Endothelial cell of umbilical vein (primary cell): ENCODE results near the gene CSE1L. TPM values are rescaled to one million over a fixed set of nuclear protein-coding genes. Genes with fewer than 3 reads are reported as not detected.

ENCODE experiments used
- BruUV-seq: library from RNA; stranded (reverse); fragments of 400-500 nt; replicated peaks from 2 replicates; lab custom pipeline; 2021; lab: Mats Ljungman, UMichigan
- CTCF ChIA-PET: fragments of 300-600, 350-600 bp; sonication (Branson Sonifier 250); formaldehyde crosslinking; loops from one replicate; lab custom pipeline; 2021; ENCODE audit warnings: antibody characterized with exemption, inconsistent platforms; lab: Charles Lee
- POLR2A ChIA-PET: fragments of 300-600, 350-600 bp; sonication (Branson Sonifier 250); formaldehyde crosslinking; loops from one replicate; lab custom pipeline; 2021; ENCODE audit warnings: antibody characterized with exemption, inconsistent platforms; lab: Charles Lee
- DNase-seq: peaks from one replicate; pipeline ENCODE4 v3.0.0-alpha.2; 2011; ENCODE audit warnings: low read depth, low spot score
- FAIRE-seq: peaks from 2 replicates; lab custom pipeline; 2011; peaks lifted over from hg19 to GRCh38; lab: Jason Lieb, UNC
- H2AFZ ChIP-seq: 2 replicates; pipeline ENCODE4 v1.6.0; 2012; ENCODE audit warnings: low read depth, low read length, control low read depth, inconsistent platforms
- H3K27ac ChIP-seq: 2 replicates; pipeline ENCODE4 v1.5.1; 2011; ENCODE audit warnings: low read depth, mild to moderate bottlenecking, control low read depth, low read length, moderate library complexity; ENCODE audit not compliant: insufficient read depth
- H3K27me3 ChIP-seq, 2 experiments: 2 replicates each; pipeline versions ENCODE4 v1.6.0 to v1.6.1; 2011; ENCODE audit warnings: low read length in 2 of 2, mixed read lengths in 1 of 2; ENCODE audit not compliant: control insufficient read depth in 2 of 2, insufficient read depth in 2 of 2
- H3K36me3 ChIP-seq, 2 experiments: 2 replicates in 1 of 2; 3 replicates in 1 of 2; pipeline ENCODE4 v1.5.1; 2011; ENCODE audit warnings: low read length in 2 of 2, mild to moderate bottlenecking in 1 of 2, moderate library complexity in 1 of 2; ENCODE audit not compliant: control insufficient read depth in 2 of 2, insufficient read depth in 2 of 2; ENCODE audit errors: extremely low read depth in 1 of 2
- H3K4me1 ChIP-seq: 3 replicates; pipeline ENCODE4 v1.5.1; 2011; ENCODE audit warnings: mild to moderate bottlenecking, low read length; ENCODE audit not compliant: control insufficient read depth, insufficient read depth; ENCODE audit errors: extremely low read depth
- H3K4me2 ChIP-seq: 2 replicates; pipeline ENCODE4 v1.6.1; 2011; ENCODE audit warnings: low read length, control low read depth, mixed read lengths; ENCODE audit not compliant: insufficient read depth
- H3K4me3 ChIP-seq, 3 experiments: fragments of 200-600 bp in 1 of 3; sonication (generic), shearing (Covaris generic) in 1 of 3; replicated peaks in 1 of 3; 2 replicates each; pipeline ENCODE4 v1.5.1; 2011 to 2016; ENCODE audit warnings: control low read depth in 3 of 3, low read length in 3 of 3, mild to moderate bottlenecking in 2 of 3, inconsistent platforms in 1 of 3, low read depth in 1 of 3, moderate library complexity in 1 of 3; ENCODE audit not compliant: insufficient read depth in 1 of 3
- H3K79me2 ChIP-seq: 2 replicates; pipeline ENCODE4 v1.6.0; 2012; ENCODE audit warnings: low read length, inconsistent platforms; ENCODE audit not compliant: control insufficient read depth, insufficient read depth
- H3K9ac ChIP-seq: replicated peaks from 2 replicates; pipeline ENCODE3; 2011; ENCODE audit warnings: low read length, control low read depth; ENCODE audit not compliant: insufficient read depth; ENCODE audit errors: extremely low read depth
- H3K9me1 ChIP-seq: replicated peaks from 3 replicates; pipeline ENCODE4 v1.6.0; 2011; ENCODE audit warnings: mild to moderate bottlenecking, low read length; ENCODE audit not compliant: control insufficient read depth, insufficient read depth; ENCODE audit errors: extremely low read depth
- H3K9me3 ChIP-seq: replicated peaks from 2 replicates; pipeline ENCODE4 v1.5.1; 2012; ENCODE audit warnings: low read length, inconsistent platforms; ENCODE audit not compliant: control insufficient read depth, insufficient read depth
- H4K20me1 ChIP-seq: replicated peaks from 2 replicates; pipeline ENCODE3; 2011; ENCODE audit warnings: mild to moderate bottlenecking, low read length; ENCODE audit not compliant: control insufficient read depth, insufficient read depth; ENCODE audit errors: extremely low read depth
- EZH2 ChIP-seq: IDR thresholded peaks from 2 replicates; pipeline ENCODE4 v1.6.1; 2012; ENCODE audit warnings: borderline replicate concordance, low read depth, mild to moderate bottlenecking, moderate library complexity, low read length, inconsistent platforms; ENCODE audit not compliant: severe bottlenecking
- FOS ChIP-seq: IDR thresholded peaks from 2 replicates; pipeline ENCODE4 v1.6.1; 2011; ENCODE audit warnings: mild to moderate bottlenecking, low read length, moderate library complexity, borderline replicate concordance; ENCODE audit not compliant: insufficient read depth
- GATA2 ChIP-seq: IDR thresholded peaks from 2 replicates; pipeline ENCODE4 v1.7.0; 2011; ENCODE audit warnings: low read depth, mild to moderate bottlenecking, moderate library complexity, mixed read lengths, low read length; ENCODE audit not compliant: insufficient read length, insufficient read depth
- JUN ChIP-seq: IDR thresholded peaks from 2 replicates; pipeline ENCODE4 v1.6.1; 2011; ENCODE audit warnings: borderline replicate concordance, low read depth; ENCODE audit not compliant: insufficient read length, insufficient read depth
- MYC ChIP-seq: IDR thresholded peaks from one replicate; pipeline ENCODE4 v1.6.1; 2011; ENCODE audit warnings: mild to moderate bottlenecking, low read depth, low read length
- POLR2A ChIP-seq: IDR thresholded peaks from 2 replicates; pipeline ENCODE4 v1.6.1; 2012; ENCODE audit warnings: low read depth, mild to moderate bottlenecking, control low read depth, low read length
- POLR2AphosphoS5 ChIP-seq: IDR thresholded peaks from 2 replicates; pipeline ENCODE4 v1.6.1; 2012; ENCODE audit warnings: low read depth, mild to moderate bottlenecking, control low read depth, low read length, moderate library complexity; ENCODE audit not compliant: insufficient read depth
- dilution Hi-C: fragments of 300-500 bp; cut with MboI; formaldehyde crosslinking; loops from one replicate; pipeline ENCODE4 v1.15.0; 2019; ENCODE audit warnings: low sequenced_read_pairs; ENCODE audit not compliant: extremely low pct_ligation_motif_present
- intact Hi-C: fragments of 100-400 bp; cut with micrococcal nuclease; formaldehyde crosslinking; loops from one replicate; pipeline ENCODE4 v1.10.0; 2022
- polyA plus RNA-seq, 4 experiments: library from polyadenylated mRNA; depleted of rRNA in 3 of 4; stranded (reverse) in 3 of 4; unstranded in 1 of 4; fragments of >200 nt; gene quantifications; 2 replicates each; pipeline versions ENCODE4 v1.2.1 to v1.2.3, GENCODE V29; 2011 to 2012; ENCODE audit warnings: missing spikeins in 1 of 4
- total RNA-seq: library from RNA; stranded (reverse); gene quantifications from 2 replicates; pipeline ENCODE4 v1.2.3, GENCODE V29; 2021
- TF ChIP-seq, protein P1 (sequence below): IDR thresholded peaks from 2 replicates; pipeline ENCODE4 v1.6.1; 2011; ENCODE audit not compliant: insufficient read depth, insufficient read length
- TF ChIP-seq, protein P2 (sequence below), 2 donors: IDR thresholded peaks; 1 replicate in 1 of 2; 2 replicates in 1 of 2; pipeline ENCODE4 v1.5.1; 2011; ENCODE audit warnings: low read length in 2 of 2, mild to moderate bottlenecking in 2 of 2, moderate library complexity in 2 of 2, control low read depth in 1 of 2, inconsistent platforms in 1 of 2, low read depth in 1 of 2; ENCODE audit not compliant: insufficient read depth in 1 of 2; ENCODE audit errors: extremely low read depth in 1 of 2

CSE1L gene
- total and polyA plus RNA-seq, 2 donors (not counting 3 experiments of a cell fraction or from before 2014, with no cell fraction given) = 35.1 to 118 TPM

DNA sequence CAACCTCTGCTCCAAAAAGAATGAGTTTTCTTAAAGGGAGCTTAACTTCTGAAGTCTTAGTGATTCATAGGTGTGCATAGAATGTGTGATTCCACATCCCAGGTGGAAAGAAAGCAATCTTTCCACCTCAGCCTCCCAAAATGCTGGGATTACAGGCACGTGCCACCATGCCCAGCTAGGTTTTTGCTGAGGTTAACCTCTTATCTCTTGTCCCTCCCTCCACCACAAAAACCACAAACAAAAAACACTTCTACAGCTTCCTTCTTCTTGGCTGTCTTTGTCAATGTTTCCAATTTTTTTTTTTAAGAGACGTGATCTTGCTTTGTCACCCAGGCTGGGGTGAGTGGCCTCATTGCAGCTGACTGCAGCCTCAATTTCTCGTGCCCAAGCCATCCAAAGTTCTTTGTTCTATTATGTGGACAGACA is 8.1 kb upstream of the CSE1L start:
- no TSS peak for BruUV-seq
- H3K79me2 ChIP-seq = no peaks in the 10 kb centered on the region
- ChIA-PET CTCF (interaction anchor here (0.9 to 1.6 kb wide), 2 partner anchors 8 to 9 kb away, joined by 3 to 5 read pairs; partner anchors contain the start of gene CSE1L), POLR2A (interaction anchor here (0.6 kb wide), 1 partner anchor 12 kb away, joined by 3 read pairs; no protein-coding TSS in a partner anchor)
- H4K20me1 ChIP-seq = no peaks in the 10 kb centered on the region
- no peaks in the 10 kb centered on the region for H3K4me1 ChIP-seq
- H3K36me3 ChIP-seq = peaks cover 5 to 10% of the 10 kb centered on the region in 2 experiments
- intact Hi-C loops = no loop called here
- no peaks in the 10 kb centered on the region for H3K9me3 ChIP-seq
- H3K4me3 ChIP-seq = no peak overlapping the region
- H2AFZ ChIP-seq = no peak overlapping the region
- FAIRE-seq (no peak), DNase-seq (no peak)
- no peak overlapping the region for H3K4me2 ChIP-seq
- dilution Hi-C loops = no loop called here
- no peaks in the 10 kb centered on the region for H3K27me3 ChIP-seq
- TF ChIP-seq, protein P1, sequence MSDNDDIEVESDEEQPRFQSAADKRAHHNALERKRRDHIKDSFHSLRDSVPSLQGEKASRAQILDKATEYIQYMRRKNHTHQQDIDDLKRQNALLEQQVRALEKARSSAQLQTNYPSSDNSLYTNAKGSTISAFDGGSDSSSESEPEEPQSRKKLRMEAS = no peak
- TF ChIP-seq, protein P2, sequence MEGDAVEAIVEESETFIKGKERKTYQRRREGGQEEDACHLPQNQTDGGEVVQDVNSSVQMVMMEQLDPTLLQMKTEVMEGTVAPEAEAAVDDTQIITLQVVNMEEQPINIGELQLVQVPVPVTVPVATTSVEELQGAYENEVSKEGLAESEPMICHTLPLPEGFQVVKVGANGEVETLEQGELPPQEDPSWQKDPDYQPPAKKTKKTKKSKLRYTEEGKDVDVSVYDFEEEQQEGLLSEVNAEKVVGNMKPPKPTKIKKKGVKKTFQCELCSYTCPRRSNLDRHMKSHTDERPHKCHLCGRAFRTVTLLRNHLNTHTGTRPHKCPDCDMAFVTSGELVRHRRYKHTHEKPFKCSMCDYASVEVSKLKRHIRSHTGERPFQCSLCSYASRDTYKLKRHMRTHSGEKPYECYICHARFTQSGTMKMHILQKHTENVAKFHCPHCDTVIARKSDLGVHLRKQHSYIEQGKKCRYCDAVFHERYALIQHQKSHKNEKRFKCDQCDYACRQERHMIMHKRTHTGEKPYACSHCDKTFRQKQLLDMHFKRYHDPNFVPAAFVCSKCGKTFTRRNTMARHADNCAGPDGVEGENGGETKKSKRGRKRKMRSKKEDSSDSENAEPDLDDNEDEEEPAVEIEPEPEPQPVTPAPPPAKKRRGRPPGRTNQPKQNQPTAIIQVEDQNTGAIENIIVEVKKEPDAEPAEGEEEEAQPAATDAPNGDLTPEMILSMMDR (IDR thresholded peaks at IDR 0.05; ENCODE audit: extremely low read depth in 1 of 2, insufficient read depth in 1 of 2, low read depth in 1 of 2, low read length in 2 of 2) = no peak
- TF ChIP-seq FOS (no peak), POLR2AphosphoS5 (no peak), POLR2A (no peak), GATA2 (no peak), EZH2 (no peak), JUN (no peak), MYC (no peak)
- H3K27ac ChIP-seq = no peak overlapping the region
- H3K9ac ChIP-seq = no peak overlapping the region
- H3K9me1 ChIP-seq = no peaks in the 10 kb centered on the region
